HepG2 (cell line): Measurements from ENCODE around the gene GABARAPL2. TPM values are rescaled to one million over a fixed set of nuclear protein-coding genes. Genes with fewer than 3 reads are reported as not detected.
A peak's percentile ranks its signal among the peaks of the same experiment; 100 is the strongest.

Experiments used
- ATF7-NPFF ChIP-seq: sonication (generic); formaldehyde crosslinking; IDR thresholded peaks from 2 replicates; pipeline ENCODE4 v1.8.1; 2023; ENCODE audit warnings: mild to moderate bottlenecking, low read depth, missing genetic modification reagents, moderate library complexity
- BHLHE40 ChIP-seq: IDR thresholded peaks from 2 replicates; pipeline ENCODE4 v1.6.1; 2011; ENCODE audit warnings: low read length, improper control_type of control experiment
- BORCS8-MEF2B ChIP-seq: sonication (generic); formaldehyde crosslinking; IDR thresholded peaks from 2 replicates; pipeline ENCODE4 v1.8.0; 2022; ENCODE audit warnings: mild to moderate bottlenecking, missing genetic modification reagents
- BRD4 ChIP-seq: sonication (generic); formaldehyde crosslinking; IDR thresholded peaks from 2 replicates; pipeline ENCODE4 v1.4.0; 2020; ENCODE audit warnings: missing genetic modification reagents
- E2F2 ChIP-seq: sonication (generic); formaldehyde crosslinking; IDR thresholded peaks from 2 replicates; pipeline ENCODE4 v1.4.0; 2020; ENCODE audit warnings: missing genetic modification reagents, borderline replicate concordance
- EHMT2 ChIP-seq: fragments of 200-600 bp; sonication (generic); IDR thresholded peaks from 2 replicates; pipeline ENCODE4 v1.7.0; 2017; ENCODE audit warnings: antibody characterized with exemption, low read depth, low read length, borderline replicate concordance
- FOXA3 ChIP-seq: IDR thresholded peaks from 2 replicates; pipeline ENCODE4 v1.6.1; 2016; ENCODE audit warnings: missing genetic modification reagents, missing compliant biosample characterization
- FOXM1 ChIP-seq: sonication (generic); formaldehyde crosslinking; IDR thresholded peaks from 2 replicates; pipeline ENCODE4 v1.5.0; 2020; ENCODE audit warnings: missing genetic modification reagents
- HINFP ChIP-seq: sonication (generic); formaldehyde crosslinking; IDR thresholded peaks from 2 replicates; pipeline ENCODE4 v1.4.0; 2020; ENCODE audit warnings: low read depth, mild to moderate bottlenecking, missing genetic modification reagents
- NFATC3 ChIP-seq: sonication (generic); formaldehyde crosslinking; IDR thresholded peaks from 2 replicates; pipeline ENCODE4 v1.5.1; 2020; ENCODE audit warnings: mild to moderate bottlenecking, missing genetic modification reagents
- NR2F1 ChIP-seq, 2 experiments: fragments of 450-650 bp in 1 of 2; formaldehyde crosslinking in 1 of 2; IDR thresholded peaks; 2 replicates each; pipeline versions ENCODE4 v1.5.0 to v1.6.1; 2016 to 2020; ENCODE audit warnings: mild to moderate bottlenecking in 1 of 2, missing compliant biosample characterization in 1 of 2, missing genetic modification reagents in 1 of 2, moderate library complexity in 1 of 2
- RARA ChIP-seq: IDR thresholded peaks from 2 replicates; pipeline ENCODE4 v1.6.1; 2016; ENCODE audit warnings: missing genetic modification reagents, missing compliant biosample characterization
- RELA ChIP-seq: sonication (generic); formaldehyde crosslinking; IDR thresholded peaks from 2 replicates; pipeline ENCODE4 v1.4.0; 2020; ENCODE audit warnings: missing genetic modification reagents
- RFXANK ChIP-seq: IDR thresholded peaks from 2 replicates; pipeline ENCODE4 v1.6.1; 2016
- TAF1 ChIP-seq: sonication (generic); formaldehyde crosslinking; IDR thresholded peaks from 2 replicates; pipeline ENCODE4 v1.4.0; 2020; ENCODE audit warnings: missing genetic modification reagents
- TP53 ChIP-seq: sonication (generic); formaldehyde crosslinking; conservative IDR thresholded peaks from 2 replicates; pipeline ENCODE4 v1.4.0; 2020; ENCODE audit warnings: missing genetic modification reagents
- TRAFD1 ChIP-seq: sonication (generic); formaldehyde crosslinking; IDR thresholded peaks from 2 replicates; pipeline ENCODE4 v1.5.1; 2020; ENCODE audit warnings: missing genetic modification reagents, mild to moderate bottlenecking, borderline replicate concordance
- XRCC5 ChIP-seq: fragments of 200-400 bp; formaldehyde crosslinking; optimal IDR thresholded peaks from 2 replicates; pipeline ENCODE3; 2017; ENCODE audit warnings: mild to moderate bottlenecking, low read length
- ZBTB43 ChIP-seq: sonication (generic); formaldehyde crosslinking; conservative IDR thresholded peaks from 2 replicates; pipeline ENCODE4 v1.4.0; 2020; ENCODE audit warnings: missing genetic modification reagents
- ZFP36L1 ChIP-seq: sonication (generic); formaldehyde crosslinking; IDR thresholded peaks from 2 replicates; pipeline ENCODE4 v1.8.0; 2022; ENCODE audit warnings: mild to moderate bottlenecking, missing genetic modification reagents, moderate library complexity
- ZMYM4 ChIP-seq: sonication (generic); formaldehyde crosslinking; IDR thresholded peaks from 2 replicates; pipeline ENCODE4 v1.8.1; 2023; ENCODE audit warnings: mild to moderate bottlenecking, missing genetic modification reagents
- ZNF230 ChIP-seq: sonication (generic); formaldehyde crosslinking; IDR thresholded peaks from 2 replicates; pipeline ENCODE4 v1.4.0; 2020; ENCODE audit warnings: mild to moderate bottlenecking, missing genetic modification reagents
- ZNF263 ChIP-seq: sonication (generic); formaldehyde crosslinking; IDR thresholded peaks from 2 replicates; pipeline ENCODE4 v1.4.0; 2020; ENCODE audit warnings: missing genetic modification reagents
- ZNF484 ChIP-seq: sonication (generic); formaldehyde crosslinking; IDR thresholded peaks from 2 replicates; pipeline ENCODE4 v1.5.1; 2020; ENCODE audit warnings: mild to moderate bottlenecking, low read depth, missing genetic modification reagents, borderline replicate concordance
- ZNF549 ChIP-seq: sonication (generic); formaldehyde crosslinking; IDR thresholded peaks from 2 replicates; pipeline ENCODE4 v1.5.0; 2020; ENCODE audit warnings: missing genetic modification reagents
- ZNF567 ChIP-seq: sonication (generic); formaldehyde crosslinking; IDR thresholded peaks from 2 replicates; pipeline ENCODE4 v1.8.1; 2023; ENCODE audit warnings: mild to moderate bottlenecking, missing genetic modification reagents, borderline replicate concordance
- ZSCAN12 ChIP-seq: sonication (generic); formaldehyde crosslinking; IDR thresholded peaks from 2 replicates; pipeline ENCODE4 v1.9.0; 2021; ENCODE audit warnings: mild to moderate bottlenecking, missing genetic modification reagents
- polyA plus RNA-seq, 8 experiments: library from polyadenylated mRNA; depleted of rRNA in 3 of 8; stranded (reverse) in 7 of 8; unstranded in 1 of 8; fragments of >200 nt; fragmentation: Illumina TruSeq in 4 of 8; extraction: Trizol in 4 of 8; gene quantifications; 2 replicates each; pipeline versions ENCODE4 v1.2.1 to v1.2.3, GENCODE V29; 2011 to 2016; ENCODE audit warnings: low read depth in 4 of 8, missing spikeins in 1 of 8, mixed read lengths in 1 of 8; ENCODE audit not compliant: insufficient read depth in 1 of 8
- total RNA-seq, 5 experiments: library from RNA; depleted of rRNA; stranded (reverse); fragments of >200 nt; fragmentation: Illumina TruSeq; extraction: Trizol; gene quantifications; 2 replicates each; pipeline ENCODE4 v1.2.3, GENCODE V29; 2016; ENCODE audit warnings: low read depth in 1 of 5

GABARAPL2 gene
- total and polyA plus RNA-seq, 2 of the 13 experiments (the other 11 are each of a cell fraction or from before 2014, with no cell fraction given) = 76.4 to 83.0 TPM

GRCh38 chr16:75566040-75566757 is at the start of gene GABARAPL2 (continued):
- no peak; the same call in 1 of the 2 replicates for TF ChIP-seq FOXM1 (CRISPR knock-in tag)
- peak; percentile 59 for TF ChIP-seq XRCC5
- peak; percentile 80; the same call in 1 of the 2 replicates for TF ChIP-seq BORCS8-MEF2B (CRISPR knock-in tag)
- no peak for TF ChIP-seq BHLHE40
- no peak for TF ChIP-seq EHMT2
- no peak for TF ChIP-seq NR2F1 (CRISPR knock-in tag; IDR thresholded peaks at IDR 0.05)
- peak; percentile 66 for TF ChIP-seq ZFP36L1 (CRISPR knock-in tag)
- no peak for TF ChIP-seq E2F2 (CRISPR knock-in tag)
- TF ChIP-seq ZNF263 = peak; percentile 46; the same call in 1 of the 2 replicates
- no peak for TF ChIP-seq ZSCAN12
- TF ChIP-seq RELA (CRISPR knock-in tag) = peak; percentile 20; the same call in 1 of the 2 replicates
- TF ChIP-seq ZMYM4 (CRISPR knock-in tag) = peak; percentile 77
- no peak for TF ChIP-seq TRAFD1 (CRISPR knock-in tag)
- TF ChIP-seq TAF1 = peak; percentile 69
- TF ChIP-seq BRD4 (CRISPR knock-in tag) = no peak; the same call in 1 of the 2 replicates
- TF ChIP-seq ATF7-NPFF (CRISPR knock-in tag) = peak; percentile 91
- no peak for TF ChIP-seq RARA (CRISPR knock-in tag)
- 0 out of 2 replicates have a peak, but pooled peaks have one; percentile 11 for TF ChIP-seq FOXA3
- TF ChIP-seq ZBTB43 (CRISPR knock-in tag) = peak; percentile 35; the same call in 1 of the 2 replicates
- TF ChIP-seq ZNF549 (CRISPR knock-in tag) = no peak
- TF ChIP-seq ZNF484 (CRISPR knock-in tag) = no peak
- TF ChIP-seq NFATC3 = peak; percentile 13; the same call in 1 of the 2 replicates
- no peak for TF ChIP-seq ZNF567
- no peak for TF ChIP-seq HINFP (CRISPR knock-in tag)
- no peak for TF ChIP-seq ZNF230 (CRISPR knock-in tag)
- TF ChIP-seq TP53 = peak; percentile 60
- TF ChIP-seq RFXANK (CRISPR knock-in tag) = no peak
